HG03439 (cell line): ENCODE data around the gene ZNF280B.
"Not testable (repeated sequence)": the region's sequence is repeated elsewhere in the genome, so short reads cannot be mapped to it uniquely, and the experiment has no call there.

Experiments used
- ATAC-seq: cut with Tn5 transposase; IDR thresholded peaks from one replicate; pipeline ENCODE4 v1.9.1; 2021; ENCODE audit warnings: mild to moderate bottlenecking, moderate library complexity; ENCODE audit not compliant: unreplicated experiment

ZNF280B gene

DNA sequence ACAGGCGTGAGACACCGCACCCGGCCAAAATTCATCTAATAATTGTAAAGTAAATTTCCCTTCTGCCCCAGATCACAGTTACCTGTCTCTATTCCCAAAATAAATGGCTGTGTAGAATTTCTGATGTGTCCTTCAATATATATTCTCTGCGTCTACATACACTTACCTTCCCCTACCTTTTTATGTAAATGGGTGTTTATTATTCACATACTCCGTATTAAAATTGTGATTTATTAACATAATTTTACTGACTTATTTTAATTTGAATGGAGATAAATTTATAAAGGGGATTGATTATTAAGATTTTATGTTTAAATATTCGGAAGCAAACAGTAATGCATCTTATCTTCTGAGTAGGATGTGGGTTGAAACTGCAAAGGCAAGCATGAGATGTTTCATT lies 28.0 kb upstream of the ZNF280B start:
- no peak for ATAC-seq

- ATAC-seq = no peak
Measured at GRCh38 chr22:22535662-22536061, 27.1 kb upstream of the ZNF280B start.

GRCh38 chr22:22534604-22535415 lies 26.3 kb upstream of the ZNF280B start:
- ATAC-seq = no peak

DNA sequence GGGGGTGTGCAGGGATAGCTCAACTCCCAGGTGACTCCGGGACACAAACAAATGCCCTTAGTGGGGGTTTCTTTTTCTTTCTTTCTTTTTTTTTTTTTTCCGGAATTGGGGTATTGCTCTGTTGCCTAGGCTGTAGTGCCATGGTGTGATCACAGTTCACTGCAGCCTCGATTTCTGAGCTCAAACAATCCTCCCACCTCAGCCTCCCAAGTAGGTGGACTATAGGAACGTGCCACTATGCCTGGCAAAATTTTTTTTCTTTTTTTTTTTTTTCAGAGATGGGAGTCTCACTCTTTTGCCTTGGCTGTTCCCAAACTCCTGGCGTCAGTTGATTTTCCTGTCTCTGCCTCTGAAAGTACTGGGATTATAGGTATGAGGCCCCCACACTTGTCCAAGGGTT lies 25.3 kb upstream of the ZNF280B start:
- no peak for ATAC-seq

DNA sequence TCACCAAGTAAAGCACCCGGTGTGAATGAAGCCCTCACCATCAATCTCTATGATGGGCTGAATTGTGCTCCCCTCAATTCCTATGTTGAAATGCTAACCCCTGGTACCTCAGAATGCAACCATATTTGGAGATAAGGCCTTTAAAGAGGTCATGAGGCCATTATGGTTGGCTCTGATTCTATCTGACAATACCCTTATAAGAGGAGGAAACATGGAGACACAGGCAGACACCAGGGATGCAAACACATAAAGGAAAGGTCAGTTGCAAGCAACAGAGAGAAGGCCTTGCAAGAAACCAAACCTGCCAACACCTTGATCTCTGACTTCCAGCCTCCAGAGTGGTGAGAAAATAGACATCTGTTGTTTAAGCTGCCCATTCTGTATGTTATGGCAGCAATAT lies 24.9 kb upstream of the ZNF280B start:
- ATAC-seq = no peak

GRCh38 chr22:22532547-22533071 lies 24.1 kb upstream of the ZNF280B start:
- ATAC-seq = not testable (repeated sequence)

DNA sequence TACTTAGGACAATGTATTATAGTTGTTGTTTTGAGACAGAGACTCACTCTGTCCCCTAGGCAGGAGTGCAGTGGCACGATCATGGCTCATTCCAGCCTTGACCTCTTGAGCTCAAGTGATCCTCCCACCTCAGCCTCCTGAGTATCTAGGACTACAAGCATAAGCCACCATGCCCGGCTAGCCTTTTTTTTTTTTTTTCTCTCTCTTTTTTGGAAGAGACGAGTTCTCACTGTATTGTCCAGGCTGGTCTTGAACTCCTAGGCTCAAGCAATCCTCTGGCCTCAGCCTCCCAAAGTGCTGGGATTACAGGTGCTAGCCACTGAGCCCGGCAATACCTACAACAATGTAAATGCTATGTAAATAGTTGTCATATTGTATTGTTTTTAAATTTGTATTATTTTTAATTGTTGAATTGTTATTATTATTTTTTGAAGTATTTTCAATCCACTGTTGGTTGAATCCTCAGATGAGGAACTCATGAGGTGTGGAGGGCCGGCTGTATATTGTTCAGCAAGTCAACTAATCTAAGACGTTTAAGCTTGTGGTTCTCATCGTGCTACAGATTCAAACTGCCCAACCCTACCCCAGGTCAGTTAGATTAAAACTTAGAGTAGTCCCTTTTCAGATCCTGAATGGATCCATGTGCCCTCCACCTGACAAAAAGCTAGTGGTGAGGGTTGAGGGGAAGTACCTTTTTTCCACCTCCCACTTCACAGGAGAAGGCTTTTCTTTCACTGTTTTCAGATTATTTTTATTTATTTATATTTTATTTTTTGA lies 23.4 kb upstream of the ZNF280B start:
- no peak for ATAC-seq

DNA sequence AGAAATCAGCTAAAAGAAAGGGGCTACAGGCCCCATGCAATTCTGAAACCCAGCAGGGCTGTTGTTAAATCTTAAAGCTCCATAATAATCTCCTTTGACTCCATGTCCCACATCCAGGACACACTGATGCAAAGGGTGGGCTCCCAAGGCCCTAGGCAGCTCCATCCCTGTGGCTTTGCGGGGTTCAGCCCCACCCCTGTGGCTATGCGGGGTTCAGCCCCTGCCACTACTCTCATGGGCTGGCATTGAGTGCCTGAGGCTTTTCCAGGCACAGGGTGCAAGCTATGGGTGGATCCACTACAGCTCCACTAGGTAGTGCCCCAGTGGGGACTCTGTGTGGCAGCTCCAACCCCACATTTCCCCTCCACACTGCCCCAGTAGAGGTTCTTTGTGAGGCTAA lies 20.2 kb upstream of the ZNF280B start:
- ATAC-seq = no peak

GRCh38 chr22:22527312-22527711 lies 18.8 kb upstream of the ZNF280B start:
- no peak for ATAC-seq

- ATAC-seq = no peak
Measured at GRCh38 chr22:22526125-22526912, 17.8 kb upstream of the ZNF280B start.

DNA sequence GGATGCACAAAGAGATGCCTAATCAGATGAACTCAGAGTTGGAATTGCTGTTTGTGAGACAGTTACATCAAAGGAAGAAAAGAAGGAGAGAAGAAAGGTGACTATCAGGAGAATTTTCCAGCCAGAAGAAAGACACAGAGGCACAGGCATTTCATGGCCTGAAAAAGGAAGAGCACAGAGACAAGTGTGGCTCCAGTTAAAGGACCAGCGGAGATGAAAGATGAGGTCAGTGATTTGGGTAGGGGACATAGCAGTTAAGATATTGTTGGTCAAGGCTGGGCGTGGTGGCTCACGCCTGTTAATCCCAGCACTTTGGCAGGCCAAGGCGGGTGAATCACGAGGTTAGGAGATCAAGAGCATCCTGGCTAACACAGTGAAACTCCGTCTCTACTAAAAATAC lies 15.0 kb upstream of the ZNF280B start:
- ATAC-seq = no peak

DNA sequence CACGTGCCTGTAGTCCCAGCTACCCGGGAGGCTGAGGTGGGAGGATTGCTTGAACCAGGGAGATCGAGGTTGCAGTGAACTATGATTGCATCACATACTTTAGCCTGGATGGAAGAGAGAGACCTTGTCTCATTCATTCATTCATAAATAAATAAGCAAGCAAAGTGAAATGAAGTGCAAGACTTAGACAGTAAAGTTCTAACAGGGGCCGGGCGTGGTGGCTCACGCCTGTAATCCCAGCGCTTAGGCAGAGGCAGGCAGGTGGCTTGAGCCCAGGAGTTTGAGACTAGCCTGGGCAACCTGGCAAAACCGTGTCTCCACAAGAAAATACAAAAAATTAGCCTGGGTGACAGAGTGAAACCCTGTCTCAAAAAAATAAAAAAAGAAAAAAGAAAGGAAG lies 13.1 kb upstream of the ZNF280B start:
- ATAC-seq = no peak

GRCh38 chr22:22520667-22521602 lies 12.4 kb upstream of the ZNF280B start:
- no peak for ATAC-seq

- ATAC-seq = no peak
Measured at GRCh38 chr22:22520020-22520656, 11.6 kb upstream of the ZNF280B start, which contains the start of gene ZNF280A. TSS of gene ZNF280A (minus strand) at chr22:22520270. CDS start at chr22:22515630, 4,640 bp downstream.

DNA sequence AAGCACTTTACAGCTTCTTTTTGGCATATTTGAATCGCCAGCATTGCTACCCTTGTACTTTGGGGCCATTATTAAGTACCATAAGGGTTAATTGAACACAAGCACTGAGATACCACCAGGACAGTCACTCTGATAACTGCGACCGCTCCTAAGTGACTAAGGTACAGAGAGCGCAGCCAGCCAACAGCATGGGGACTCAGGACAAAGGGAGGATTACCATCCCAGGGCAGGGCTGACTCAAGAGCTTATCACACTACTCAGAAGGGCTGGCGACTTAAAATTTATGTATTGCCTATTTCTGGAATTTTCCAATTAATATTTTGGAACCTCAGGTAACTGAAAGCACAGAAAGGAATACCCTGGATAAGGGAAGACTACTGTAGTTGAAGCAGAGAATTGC lies 11.0 kb upstream of the ZNF280B start:
- ATAC-seq = no peak

- ATAC-seq = no peak
Measured at GRCh38 chr22:22516992-22517391, 8.4 kb upstream of the ZNF280B start.

DNA sequence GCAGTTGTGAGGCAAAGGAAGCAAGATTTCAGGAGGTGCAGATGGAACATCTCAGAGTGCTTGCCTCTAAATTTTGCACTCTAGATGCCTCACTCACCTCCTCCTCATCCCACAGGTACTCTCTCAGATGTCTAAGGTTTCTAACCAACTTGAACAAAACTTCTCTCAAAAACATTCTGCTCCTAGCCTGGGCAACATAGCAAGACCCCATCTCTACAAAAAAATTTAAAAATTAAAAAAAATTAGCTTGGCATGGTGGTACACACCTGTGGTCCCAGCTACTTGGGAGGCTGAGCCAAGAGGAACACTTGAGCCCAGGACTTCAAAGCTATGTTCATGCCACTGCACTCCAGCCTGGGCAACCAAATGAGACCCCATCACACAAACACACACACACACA lies 7.3 kb upstream of the ZNF280B start:
- ATAC-seq = no peak

DNA sequence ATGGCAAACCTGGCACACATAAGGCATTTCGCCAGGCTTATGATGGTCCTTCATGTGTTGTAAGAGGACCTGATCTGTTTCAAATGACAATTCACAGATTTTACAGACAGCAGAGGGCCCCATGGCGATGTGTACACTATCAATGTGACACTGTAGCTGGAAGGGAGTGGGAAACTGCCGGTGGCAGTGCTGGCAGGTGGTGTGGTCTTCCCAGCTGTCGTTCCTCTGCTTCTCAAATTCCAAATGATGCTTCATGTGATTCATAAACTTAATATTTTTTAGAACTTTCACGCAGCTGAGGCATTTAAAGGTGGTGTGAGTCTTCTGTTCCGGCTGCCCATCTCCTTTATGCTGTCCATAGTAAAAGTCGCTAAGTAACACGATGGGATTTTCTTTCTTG lies 5.9 kb upstream of the ZNF280B start:
- not testable (repeated sequence) for ATAC-seq

DNA sequence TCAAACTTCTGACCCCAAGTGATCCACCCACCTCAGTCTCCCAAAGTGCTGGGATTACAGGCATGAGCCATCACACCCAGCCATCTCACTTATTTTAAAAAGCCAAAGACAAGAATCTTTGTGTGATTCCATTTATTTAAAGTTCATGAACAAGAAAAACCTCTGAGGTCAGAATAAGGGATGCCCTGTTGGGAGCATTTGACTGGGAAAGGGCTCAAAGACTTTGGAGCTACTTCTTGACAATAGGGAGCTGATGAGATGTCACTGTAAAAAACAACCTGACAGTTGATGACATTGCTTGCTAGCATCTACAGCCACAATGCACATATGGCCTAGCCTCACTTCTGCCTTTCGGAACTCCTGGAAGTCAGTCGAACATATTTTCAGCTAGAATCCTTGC lies 5.1 kb upstream of the ZNF280B start:
- no peak for ATAC-seq

- no peak for ATAC-seq
Measured at GRCh38 chr22:22512951-22513350, 4.4 kb upstream of the ZNF280B start.
